ENCODE data around the gene DMRTB1.
A peak's percentile ranks its signal among the peaks of the same experiment; 100 is the strongest.

Gene DMRTB1

DNA sequence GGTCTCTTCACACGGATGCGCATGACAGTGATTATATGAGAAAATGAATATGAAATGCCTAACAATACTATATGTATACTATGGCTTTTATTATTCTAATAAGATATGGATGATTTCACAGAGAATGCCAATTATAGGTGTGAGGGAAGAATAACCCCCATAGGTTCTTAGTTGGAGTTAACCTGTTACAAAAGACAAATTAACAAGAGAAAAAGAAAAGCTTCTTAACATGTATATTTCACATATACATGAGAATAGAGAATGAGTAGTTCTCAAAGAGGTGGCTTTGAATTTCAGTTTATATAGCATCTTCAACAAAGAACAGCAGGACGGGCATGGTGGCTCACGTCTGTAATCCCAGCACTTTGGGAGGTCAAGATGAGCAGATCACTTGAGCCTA, 24.0 kb upstream of the DMRTB1 start:
- DNase-seq (ENCODE audit: low read depth): no peak

DNA sequence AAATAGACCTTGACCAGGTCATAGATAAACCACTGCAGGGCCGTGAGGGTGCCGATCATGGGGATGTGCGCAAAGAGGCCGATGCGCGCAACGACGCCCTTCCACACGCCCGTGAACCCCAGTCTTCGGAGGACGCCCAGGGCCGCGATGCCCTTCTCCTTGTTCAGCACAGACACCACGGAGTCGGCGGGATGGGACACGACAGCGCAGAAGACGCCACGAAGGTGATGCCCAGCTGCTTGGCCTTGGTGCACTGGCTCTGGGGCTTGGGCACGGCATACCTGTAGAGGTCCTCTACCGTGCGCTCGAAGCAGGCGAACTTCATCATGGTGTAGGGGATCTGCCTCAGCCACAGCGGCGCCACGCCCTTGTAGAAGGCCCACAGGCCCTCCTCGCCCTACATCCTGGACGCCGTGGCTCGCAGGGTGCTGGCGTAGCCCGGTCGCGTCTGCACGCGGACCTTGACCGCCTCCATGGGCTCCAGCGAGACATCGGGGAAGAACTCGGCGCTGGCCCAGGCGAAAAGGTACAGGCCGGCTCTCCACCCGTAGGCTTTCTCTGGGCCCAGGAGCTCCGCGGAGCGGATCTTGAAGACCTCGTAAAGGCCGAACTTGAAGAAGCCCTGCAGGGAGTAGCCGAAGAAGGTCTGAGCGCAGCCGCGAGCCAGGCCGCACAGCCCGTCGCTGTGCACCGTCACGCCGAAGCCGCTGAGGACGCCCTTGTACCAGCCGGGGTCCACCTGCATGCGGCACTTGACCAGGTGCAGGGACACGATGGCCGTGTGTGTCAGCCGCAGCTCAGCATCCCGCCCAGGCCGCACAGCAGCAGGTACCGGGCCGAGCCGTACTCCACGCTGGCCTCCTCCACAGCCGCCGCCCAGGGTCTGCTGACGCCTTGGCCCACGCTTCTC, 20.5 kb upstream of the DMRTB1 start:
- no peak for DNase-seq (ENCODE audit: low read depth)

DNA sequence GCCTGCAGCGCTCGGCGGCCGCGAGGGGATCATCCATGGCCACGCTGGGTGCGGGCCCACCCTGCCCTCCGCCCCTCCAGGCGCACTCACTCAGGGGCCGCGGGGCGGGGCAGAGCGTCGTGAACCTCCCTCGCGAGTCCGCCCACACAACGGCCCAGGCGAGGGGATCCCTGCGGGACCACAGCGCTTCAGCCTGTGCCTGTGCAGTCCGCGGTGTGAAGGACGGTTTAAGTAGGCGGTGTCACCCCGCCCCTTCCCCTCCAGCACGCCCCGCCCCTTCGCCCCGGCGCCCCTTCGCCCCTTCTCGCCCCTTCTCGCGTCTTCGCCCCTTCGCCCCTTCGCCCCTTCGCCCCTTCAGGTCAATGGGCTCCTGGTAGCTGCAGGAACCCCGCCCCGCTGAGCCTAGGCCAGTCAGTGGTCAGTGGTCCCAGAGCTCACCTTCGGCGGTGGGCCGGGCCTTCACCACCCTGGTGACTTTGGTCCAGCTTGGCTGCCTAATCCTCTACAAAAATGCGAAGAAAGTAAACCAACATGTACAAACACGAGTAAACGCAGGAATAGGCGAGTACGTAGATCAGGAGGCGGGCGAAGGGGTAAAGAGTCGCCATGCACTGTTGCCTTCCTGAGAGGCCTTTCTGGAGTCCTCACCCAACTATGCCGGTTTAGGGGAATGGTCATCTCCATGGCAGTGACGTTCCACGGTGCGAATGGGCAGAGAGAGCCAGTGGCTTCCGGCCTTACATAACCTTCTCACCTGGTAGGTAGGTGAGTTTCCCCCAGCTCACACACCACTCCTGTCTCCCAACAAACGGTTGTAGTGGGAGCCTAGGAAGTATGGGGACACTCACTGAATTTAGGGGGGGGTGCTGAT, 19.6 kb upstream of the DMRTB1 start:
- no peak for DNase-seq (ENCODE audit: low read depth)

DNA sequence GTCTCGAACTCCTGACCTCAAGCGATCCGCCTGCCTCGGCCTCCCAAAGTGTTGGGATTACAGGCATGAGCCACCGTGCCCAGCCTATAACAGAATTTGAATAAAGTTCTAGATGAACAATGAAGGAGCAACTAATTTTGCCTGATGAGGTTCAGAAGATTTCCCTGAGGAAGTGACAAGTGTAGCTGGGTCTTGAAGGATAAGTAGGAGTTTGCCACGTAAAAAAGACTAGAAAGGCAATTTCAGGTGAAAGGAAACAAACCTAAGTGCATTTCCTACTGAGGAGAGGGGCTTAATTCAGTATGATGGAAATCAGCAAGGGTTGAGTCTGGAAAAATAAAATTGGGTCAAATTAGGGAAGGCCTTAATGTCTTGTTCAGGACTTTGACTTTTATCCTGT, 18.6 kb upstream of the DMRTB1 start:
- DNase-seq (ENCODE audit: low read depth): no peak

DNA sequence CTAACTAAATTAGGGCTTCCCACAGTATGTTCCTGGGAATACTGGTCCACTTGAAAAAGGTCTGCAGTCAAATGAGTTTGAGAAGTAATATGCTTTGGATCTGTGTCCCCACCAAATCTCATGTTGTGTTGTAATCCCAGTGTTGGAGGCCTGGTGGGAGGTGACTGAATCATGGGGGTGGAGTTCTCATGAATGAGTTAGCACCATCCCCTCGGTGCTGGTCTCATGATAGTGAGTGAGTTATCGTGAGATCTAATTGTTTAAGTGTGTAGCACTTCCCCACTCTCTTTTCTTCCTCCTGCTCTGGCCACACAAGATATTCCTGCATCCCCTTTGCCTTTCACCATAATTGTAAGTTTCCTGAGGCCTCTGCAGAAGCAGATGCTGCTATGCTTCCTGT, 16.9 kb upstream of the DMRTB1 start:
- no peak for DNase-seq (ENCODE audit: low read depth)

DNA sequence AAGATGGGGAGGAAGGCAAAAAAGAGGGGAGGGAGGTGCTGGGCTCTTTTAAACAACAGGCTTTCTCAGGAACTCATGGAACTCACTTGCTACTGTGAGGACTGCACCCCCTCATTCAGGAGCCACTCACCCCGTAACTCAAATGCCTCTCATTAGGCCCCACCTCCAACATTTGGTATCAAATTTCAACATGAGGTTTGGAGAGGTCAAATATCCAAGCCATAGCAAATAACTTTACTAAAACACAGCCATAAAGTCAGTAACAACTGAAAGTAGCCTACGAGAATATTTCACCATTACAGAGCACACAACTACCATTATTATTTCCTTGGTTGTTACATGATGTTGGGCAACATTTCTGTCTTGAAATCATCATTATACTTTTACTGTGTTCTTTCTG, 13.1 kb upstream of the DMRTB1 start:
- no peak for DNase-seq (ENCODE audit: low read depth)

DNA sequence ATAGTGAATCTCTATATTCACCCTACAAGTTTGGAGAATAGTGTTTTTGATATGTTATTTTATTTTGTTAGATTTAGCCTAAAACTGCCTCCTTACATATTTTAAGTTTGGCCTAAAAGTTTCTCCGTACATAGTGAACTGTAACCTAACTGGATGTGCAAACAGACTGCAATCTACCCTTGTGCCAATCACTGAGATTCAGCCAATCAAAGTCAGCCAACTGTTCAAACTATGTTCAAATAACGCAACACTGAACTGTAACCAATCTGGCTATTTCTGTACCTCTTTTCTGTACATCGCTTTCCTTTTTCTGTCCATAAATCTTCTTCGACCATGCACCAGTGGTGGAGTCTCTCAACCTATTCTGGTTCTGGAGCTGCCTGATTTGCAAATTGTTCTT, 11.8 kb upstream of the DMRTB1 start:
- DNase-seq (ENCODE audit: low read depth): no peak

DNA sequence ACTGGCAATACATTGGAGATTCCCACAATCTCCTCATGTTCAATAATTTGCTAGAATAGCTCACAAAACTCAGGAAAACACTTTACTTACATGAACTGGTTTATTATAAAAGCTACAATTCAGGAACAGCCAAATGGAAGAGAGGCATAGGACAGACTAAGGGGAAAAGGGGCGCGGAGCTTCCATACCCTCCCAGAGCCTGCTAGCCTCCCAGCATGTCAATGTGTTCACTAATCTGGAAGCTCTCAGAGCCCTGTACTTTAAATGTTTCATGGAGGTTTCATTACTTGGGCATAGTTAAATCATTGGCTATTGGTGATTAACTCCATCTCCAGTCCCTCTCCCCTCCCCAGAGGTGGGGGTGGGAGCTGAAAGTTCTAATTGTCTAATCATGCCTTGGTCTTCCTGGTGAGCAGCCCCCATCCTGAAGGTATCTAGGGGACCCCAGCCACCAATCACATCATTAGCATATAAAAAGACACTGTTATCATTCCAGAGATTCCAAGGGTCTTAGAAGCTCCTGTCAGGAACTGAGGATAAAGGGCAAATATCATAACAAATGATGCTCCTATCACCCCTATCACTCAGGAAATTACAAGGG, 10.9 kb upstream of the DMRTB1 start:
- no peak for DNase-seq (ENCODE audit: low read depth)

DNA sequence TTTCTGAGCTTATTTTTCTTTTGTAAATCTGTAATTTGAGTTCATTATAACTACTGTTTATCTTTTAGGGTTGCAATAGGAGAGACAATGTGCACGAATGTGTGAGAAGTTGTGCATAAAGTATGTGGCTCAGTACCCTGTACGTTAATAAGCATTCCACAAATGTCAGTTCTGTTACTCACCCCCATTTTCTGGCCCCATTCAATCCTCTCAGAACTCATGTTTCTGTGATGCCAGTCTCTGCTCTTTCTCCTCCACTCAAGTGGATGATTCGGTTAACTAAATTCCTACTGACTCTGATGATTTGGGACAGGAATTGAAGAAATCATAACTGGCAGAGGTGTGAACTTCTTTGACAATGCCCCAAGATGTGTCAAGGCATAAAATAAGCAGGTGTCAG, 10.2 kb upstream of the DMRTB1 start:
- peak; percentile 85 for DNase-seq (ENCODE audit: low read depth)

DNA sequence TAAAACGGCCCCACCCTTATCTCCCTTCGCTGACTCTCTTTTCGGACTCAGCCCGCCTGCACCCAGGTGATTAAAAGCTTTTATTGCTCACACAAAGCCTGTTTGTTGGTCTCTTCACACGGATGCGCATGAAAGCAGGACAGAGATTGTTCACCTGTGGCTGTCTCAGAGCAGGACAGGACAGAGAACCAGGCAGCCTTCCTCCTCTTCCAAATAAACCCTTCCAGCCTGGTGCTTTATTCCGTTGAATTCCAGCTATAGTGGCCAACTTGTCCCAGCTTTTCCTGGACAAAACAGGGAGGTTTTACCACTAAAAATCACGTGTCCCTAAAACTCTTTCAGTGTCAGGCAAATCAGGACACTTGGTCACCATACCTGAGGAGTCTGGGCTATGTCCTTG, 9.5 kb upstream of the DMRTB1 start:
- no peak for DNase-seq (ENCODE audit: low read depth)

DNA sequence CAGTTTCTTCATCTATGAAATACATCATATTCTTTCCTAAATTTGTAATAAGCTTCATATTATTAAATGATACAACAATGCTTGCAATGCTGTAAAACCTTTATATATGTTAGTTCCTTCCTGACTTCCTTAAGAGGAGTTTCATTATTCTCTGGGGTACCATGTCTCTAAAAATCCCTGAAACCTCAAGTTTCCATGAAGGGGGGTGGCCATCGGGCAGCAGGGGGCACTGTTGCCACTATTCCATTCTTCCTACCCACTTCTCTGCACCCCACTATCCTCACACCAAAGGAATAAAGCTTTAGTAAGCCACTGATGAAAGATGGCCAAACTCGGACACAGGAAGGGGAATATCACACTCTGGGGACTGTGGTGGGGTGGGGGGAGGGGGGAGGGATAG, 9.0 kb upstream of the DMRTB1 start:
- DNase-seq (ENCODE audit: low read depth): no peak

DNA sequence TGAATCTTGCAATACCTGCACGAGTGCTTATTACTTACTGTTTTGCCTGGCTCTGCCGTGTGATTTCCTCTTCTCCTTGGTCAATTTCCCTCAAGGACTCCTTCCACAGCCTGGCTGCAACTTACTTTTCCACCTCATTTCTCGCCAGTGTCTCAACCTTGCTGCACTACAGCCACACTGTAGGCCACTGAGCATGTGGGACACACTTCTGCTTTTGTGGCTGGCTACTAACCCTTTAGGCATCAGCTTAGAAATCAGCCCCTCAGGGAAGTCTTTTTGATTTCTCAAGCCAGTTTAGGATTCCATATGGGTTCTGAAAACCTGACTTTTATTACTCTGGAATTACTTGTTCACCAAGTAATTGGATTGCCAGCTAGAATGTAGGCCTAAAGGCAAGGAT, 5.2 kb upstream of the DMRTB1 start:
- DNase-seq (ENCODE audit: low read depth): no peak

DNA sequence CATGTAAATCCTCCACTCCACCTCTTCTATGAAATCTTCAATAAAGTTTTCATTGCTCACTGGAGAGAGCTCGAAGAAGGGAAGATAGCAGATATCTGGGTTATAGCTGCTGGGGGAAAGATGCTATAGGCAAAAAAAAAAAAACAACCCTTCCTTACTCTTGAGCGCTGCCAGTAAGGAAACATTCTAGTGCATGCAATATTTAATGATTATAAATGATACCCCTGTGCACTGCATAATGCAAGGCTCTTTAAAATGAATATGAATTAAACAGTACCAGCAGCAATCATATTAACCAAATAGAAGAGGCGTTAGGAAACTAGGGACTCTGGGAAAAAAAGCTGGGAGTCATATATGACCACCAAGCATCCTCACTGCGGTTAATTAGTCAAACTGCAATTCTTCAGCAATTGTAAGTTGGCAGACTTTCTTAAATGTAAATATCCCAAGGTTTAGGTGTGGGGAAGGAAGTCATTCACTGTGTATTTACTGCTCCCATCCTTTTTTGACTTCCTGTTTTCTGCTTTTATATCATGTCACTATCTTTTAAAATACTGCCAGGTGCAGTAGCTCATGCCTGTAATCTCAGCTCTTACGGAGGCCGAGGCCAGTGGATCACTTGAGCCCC, 3.7 kb upstream of the DMRTB1 start:
- DNase-seq (ENCODE audit: low read depth): no peak

DNA sequence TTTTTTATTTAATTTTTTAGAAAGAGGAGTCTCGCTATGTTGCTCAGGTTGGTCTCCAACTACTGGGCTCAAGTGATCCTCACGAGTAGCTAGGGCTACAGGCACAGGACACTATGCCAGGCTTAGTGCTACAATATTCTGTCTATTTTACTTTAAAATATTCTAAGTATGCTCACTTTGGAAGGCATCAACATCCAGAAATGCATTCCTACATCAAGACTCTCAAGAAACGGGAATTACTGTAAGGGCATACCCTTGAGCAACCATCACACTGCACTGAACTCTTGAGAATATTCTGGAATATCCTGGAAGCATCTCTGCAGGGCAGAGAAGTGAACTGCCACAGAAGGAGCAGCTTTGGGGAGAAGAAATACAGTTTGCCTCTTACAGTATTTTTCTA, 565 bp upstream of the DMRTB1 start:
- no peak for DNase-seq (ENCODE audit: low read depth)

DNA sequence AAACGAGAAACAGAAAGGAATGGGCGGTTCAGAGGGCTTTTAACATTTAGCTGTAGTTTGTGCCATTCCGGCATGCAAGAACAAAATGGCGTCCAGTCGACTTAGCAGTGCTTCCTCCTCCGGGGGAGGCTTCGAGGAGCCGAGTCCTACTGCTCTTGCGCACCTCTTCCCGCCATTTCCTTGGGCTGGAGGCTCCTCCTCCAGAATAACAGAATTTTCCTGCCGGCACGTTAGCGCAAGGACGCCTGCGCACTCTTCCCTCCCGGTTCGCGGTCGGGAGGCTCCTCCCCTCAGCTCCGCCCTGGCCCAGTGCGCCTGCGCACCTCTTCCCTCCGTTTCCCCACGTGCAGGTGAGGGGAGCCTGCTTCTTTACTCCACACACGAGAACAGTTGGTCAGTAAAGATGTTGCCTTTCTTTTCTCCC, 1.0 kb downstream of the DMRTB1 start:
- DNase-seq (ENCODE audit: low read depth): no peak

DNA sequence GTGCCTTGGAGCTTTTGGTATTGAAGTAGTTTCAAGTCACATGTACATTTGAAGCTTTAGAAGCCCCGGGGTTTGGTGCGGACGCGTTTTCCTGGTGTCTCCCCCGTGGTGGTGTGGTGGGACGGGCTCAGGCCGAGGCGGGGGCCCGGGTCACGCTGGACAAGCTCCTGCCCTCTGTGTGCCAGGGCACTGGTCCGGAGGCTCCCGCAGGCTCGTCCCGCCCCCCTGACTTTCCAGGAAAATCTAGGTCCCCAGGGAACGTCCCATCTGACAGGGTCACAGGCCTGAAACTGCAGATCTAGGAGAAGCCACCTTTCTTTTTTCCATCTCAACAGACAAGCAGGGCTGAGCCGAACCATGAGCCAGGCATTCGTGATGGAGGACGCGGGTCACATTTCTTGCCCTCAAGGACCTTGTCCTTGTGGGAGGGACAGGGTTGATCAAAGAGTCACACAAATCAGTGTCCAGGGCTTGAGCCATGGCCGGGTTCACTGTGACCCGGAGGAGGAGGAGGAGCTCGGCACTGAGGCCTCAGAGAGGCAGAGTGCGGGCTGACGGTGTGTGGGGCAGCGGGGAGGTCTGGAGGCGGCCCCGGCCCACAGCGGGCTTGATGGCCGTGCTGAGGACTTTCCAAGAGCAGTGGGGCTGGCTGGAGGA, 1.6 kb downstream of the DMRTB1 start:
- no peak for DNase-seq (ENCODE audit: low read depth)

DNA sequence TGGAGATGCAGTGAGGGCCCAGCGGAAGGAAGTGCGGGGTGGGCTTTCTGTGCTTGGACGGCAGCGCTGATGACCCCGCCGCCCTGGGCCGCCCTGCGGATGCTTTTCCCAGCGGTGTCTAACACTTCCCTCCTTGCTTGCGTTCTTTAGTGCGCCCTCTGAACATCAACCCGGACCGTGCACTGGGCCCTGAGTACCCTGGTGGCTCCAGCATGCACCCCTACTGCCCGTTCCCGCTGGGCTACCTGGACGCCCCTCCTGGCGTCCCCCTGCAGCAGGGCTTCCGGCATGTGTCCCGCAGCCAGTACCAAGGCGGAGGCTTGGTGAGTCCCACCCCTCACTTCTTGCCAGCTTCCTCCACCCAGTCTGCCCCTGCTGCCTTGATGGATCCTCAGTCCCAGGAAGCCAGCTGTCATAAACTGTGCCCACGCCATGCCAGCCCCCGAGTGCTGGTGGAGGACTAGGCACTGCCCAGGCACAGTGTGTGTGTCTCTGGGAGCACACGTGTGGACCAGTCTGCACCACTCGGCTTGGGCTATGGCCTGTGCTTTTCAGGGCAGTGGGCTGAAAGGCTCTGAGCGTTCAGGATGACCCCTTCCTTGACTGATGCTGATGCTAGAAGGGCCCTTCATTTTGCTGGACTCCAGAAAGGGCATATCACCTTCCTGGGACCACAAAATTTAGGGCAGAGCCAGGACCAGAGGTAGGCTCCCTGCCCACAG, 2.3 kb downstream of the DMRTB1 start:
- DNase-seq (ENCODE audit: low read depth): no peak

DNA sequence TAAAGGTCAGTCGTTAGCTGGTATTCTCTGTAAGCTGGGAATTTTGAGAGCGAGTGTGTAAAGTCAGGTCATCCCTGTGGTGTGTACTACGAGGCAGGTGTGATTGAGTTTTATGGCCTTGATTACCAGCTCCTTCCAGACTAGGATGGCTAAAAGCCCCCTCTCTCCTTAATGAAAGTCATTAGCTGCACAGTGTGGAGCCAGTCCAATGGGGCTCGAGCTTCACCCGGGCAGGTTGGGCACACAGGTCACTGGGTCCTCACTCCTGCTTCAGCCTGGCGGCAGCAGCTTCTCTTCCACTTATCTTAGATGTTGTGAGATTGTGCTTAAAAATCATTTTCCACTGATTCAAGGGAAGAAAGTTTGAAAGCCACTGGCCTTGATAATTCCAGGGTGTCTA, 3.0 kb downstream of the DMRTB1 start:
- no peak for DNase-seq (ENCODE audit: low read depth)

DNA sequence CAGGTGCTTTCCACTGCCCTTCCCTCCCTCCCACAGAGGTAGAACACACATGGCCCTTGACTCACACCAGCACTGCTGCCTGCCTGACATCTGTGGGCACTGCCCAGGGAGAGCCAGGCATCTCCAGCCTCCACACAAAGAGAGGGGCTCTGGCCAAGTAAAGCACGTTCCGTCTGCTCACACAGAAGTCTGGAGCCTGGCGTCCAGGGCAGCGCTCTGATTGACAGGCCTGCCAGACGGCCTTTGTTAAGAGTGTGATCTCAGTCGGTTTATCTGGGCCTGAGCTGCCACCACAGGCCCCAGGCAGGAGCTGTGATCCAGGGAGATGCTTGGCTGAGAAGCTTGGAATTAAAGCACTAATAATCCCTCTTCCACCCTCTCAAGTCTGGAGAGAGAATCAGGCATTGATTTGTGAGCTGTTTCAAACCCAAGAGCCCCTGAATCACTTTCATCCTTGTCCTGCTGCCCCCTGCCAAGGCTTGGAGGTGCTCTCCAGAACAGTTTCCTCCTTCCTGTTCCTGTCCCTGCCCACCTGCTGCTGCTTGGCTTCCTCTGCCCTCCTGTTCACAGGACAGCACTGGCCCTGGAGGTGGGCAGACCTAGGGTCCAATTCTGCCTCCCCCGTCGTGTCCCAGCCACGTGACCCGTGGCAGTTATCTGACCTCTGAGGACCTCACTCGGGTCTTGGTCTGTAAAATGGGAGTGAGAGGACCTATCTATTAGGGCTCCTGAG, 3.7 kb downstream of the DMRTB1 start:
- no peak for DNase-seq (ENCODE audit: low read depth)

Measured in GM04503 (cell line).